ENCODE measurements around the gene RPS6KA2. TPM values are rescaled to one million over a fixed set of nuclear protein-coding genes. Genes with fewer than 3 reads are reported as not detected.

The RPS6KA2 gene
- total RNA-seq, 3 donors from 2014 or later = 8.6 to 21.3 (median 18.7) TPM

GRCh38 chr6:166655713-166656229, 28.7 kb upstream of the RPS6KA2 start:
- H3K4me1 ChIP-seq (ENCODE audit: low read depth) = peaks cover 8% of the 10 kb centered on the region
- no peak overlapping the region for H3K4me3 ChIP-seq
- DNase-seq (no peak), ATAC-seq (peak; percentile 59)
- TF ChIP-seq CTCF (IDR thresholded peaks at IDR 0.05) = no peak
- H3K36me3 ChIP-seq (ENCODE audit: low read depth) = no peaks in the 10 kb centered on the region
- no peaks in the 10 kb centered on the region for H3K9me3 ChIP-seq
- intact Hi-C loops (cut with DNase I, micrococcal nuclease) = no loop called here

GRCh38 chr6:166655251-166655650, 28.2 kb upstream of the RPS6KA2 start:
- ATAC-seq = no peak

GRCh38 chr6:166654573-166654972, 27.5 kb upstream of the RPS6KA2 start:
- Histone ChIP-seq H3K4me3 (no peak overlapping the region), H3K4me1 (ENCODE audit: low read depth) (peaks cover 8% of the 10 kb centered on the region), H3K9me3 (no peaks in the 10 kb centered on the region), H3K36me3 (ENCODE audit: low read depth) (no peaks in the 10 kb centered on the region)
- intact Hi-C loops (cut with DNase I, micrococcal nuclease) = no loop called here
- no peak for ATAC-seq
- DNase-seq = no peak
- TF ChIP-seq CTCF (IDR thresholded peaks at IDR 0.05) = no peak

More at GRCh38 chr6:166655251-166655650, 28.2 kb upstream of the RPS6KA2 start:
- no peak overlapping the region for H3K4me3 ChIP-seq
- H3K9me3 ChIP-seq = no peaks in the 10 kb centered on the region
- no peak for DNase-seq
- peaks cover 8% of the 10 kb centered on the region for H3K4me1 ChIP-seq (ENCODE audit: low read depth)
- intact Hi-C loops (cut with DNase I, micrococcal nuclease) = no loop called here
- TF ChIP-seq CTCF (IDR thresholded peaks at IDR 0.05) = no peak
- no peaks in the 10 kb centered on the region for H3K36me3 ChIP-seq (ENCODE audit: low read depth)

DNA sequence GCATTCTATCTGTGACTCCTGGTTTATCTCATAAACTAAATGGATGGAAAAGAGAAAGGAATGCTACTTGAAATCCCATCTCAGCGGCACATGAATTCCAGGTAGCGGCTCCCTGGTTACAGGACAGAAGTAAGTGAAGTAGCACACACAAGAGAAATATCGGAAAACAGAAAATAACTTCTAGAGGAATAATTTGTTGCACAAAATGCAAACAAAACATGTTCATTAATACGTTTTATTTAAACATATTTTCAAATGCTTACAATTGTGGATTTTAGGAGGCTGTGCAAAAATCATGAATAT, 26.5 kb upstream of the RPS6KA2 start:
- no peaks in the 10 kb centered on the region for H3K9me3 ChIP-seq
- no peaks in the 10 kb centered on the region for H3K36me3 ChIP-seq (ENCODE audit: low read depth)
- peaks cover 8% of the 10 kb centered on the region for H3K4me1 ChIP-seq (ENCODE audit: low read depth)
- intact Hi-C loops (cut with DNase I, micrococcal nuclease) = no loop called here
- no peak overlapping the region for H3K4me3 ChIP-seq
- DNase-seq (no peak), ATAC-seq (no peak)
- no peak for TF ChIP-seq CTCF (IDR thresholded peaks at IDR 0.05)

- TF ChIP-seq CTCF (IDR thresholded peaks at IDR 0.05) = no peak
- Histone ChIP-seq H3K4me1 (ENCODE audit: low read depth) (no peaks in the 10 kb centered on the region), H3K9me3 (no peaks in the 10 kb centered on the region), H3K36me3 (ENCODE audit: low read depth) (no peaks in the 10 kb centered on the region), H3K4me3 (no peak overlapping the region)
- no peak for DNase-seq
- no peak for ATAC-seq
- intact Hi-C loops (cut with DNase I, micrococcal nuclease) = no loop called here
Observed at GRCh38 chr6:166650824-166651807, 24.1 kb upstream of the RPS6KA2 start.

Data from mucosa of descending colon (tissue), 3 donors.